Heart left ventricle (tissue), 16 donors: ENCODE measurements around the gene DCLK3. TPM values are rescaled to one million over a fixed set of nuclear protein-coding genes. Genes with fewer than 3 reads are reported as not detected.

ENCODE experiments used
- ATAC-seq, 4 donors: fragments of 200-7000 bp; cut with Tn5 transposase; one replicate each; pipeline ENCODE4 v1.9.1; 2020 to 2022; ENCODE audit warnings: moderate library complexity in 4 of 4, mild to moderate bottlenecking in 3 of 4, moderate number of reproducible peaks in 1 of 4
- DNase-seq, 5 donors: peaks; one replicate each; pipeline ENCODE4 v3.0.0-alpha.2; 2020
- H3K27ac ChIP-seq, 12 donors: fragments of 200-600 bp; sonication (generic) in 4 of 12; one replicate each; pipeline versions ENCODE4 v1.5.0 to v1.8.0; 2016 to 2022; ENCODE audit warnings: mild to moderate bottlenecking in 2 of 12
- H3K27me3 ChIP-seq, 9 donors: fragments of 200-600 bp; sonication (generic) in 2 of 9; one replicate each; pipeline versions ENCODE4 v1.5.1 to v1.8.0; 2016 to 2022; ENCODE audit warnings: mild to moderate bottlenecking in 3 of 9
- H3K36me3 ChIP-seq, 9 donors: fragments of 200-600 bp; sonication (generic) in 2 of 9; one replicate each; pipeline versions ENCODE4 v1.5.0 to v1.8.0; 2018 to 2022; ENCODE audit warnings: mild to moderate bottlenecking in 2 of 9
- H3K4me1 ChIP-seq, 12 donors: fragments of 200-600 bp; sonication (generic) in 4 of 12; one replicate each; pipeline versions ENCODE4 v1.5.0 to v1.8.0; 2016 to 2022; ENCODE audit warnings: mild to moderate bottlenecking in 3 of 12
- H3K4me3 ChIP-seq, 12 donors: fragments of 200-600 bp; sonication (generic) in 4 of 12; one replicate each; pipeline versions ENCODE4 v1.5.0 to v1.8.0; 2017 to 2022; ENCODE audit warnings: mild to moderate bottlenecking in 9 of 12, moderate library complexity in 4 of 12
- H3K9me3 ChIP-seq, 12 donors: fragments of 200-600 bp; sonication (generic) in 4 of 12; one replicate each; pipeline versions ENCODE4 v1.5.0 to v1.8.0; 2016 to 2022; ENCODE audit warnings: mild to moderate bottlenecking in 1 of 12
- CTCF ChIP-seq, 12 donors: fragments of 200-600 bp; sonication (generic) in 4 of 12; IDR thresholded peaks; one replicate each; pipeline versions ENCODE4 v1.5.0 to v1.8.0; 2018 to 2022; ENCODE audit warnings: antibody characterized with exemption in 12 of 12, mild to moderate bottlenecking in 5 of 12
- POLR2A ChIP-seq, 2 donors: fragments of 450-650 bp; IDR thresholded peaks; one replicate each; pipeline ENCODE4 v1.6.1; 2017; ENCODE audit warnings: antibody characterized with exemption in 2 of 2, mild to moderate bottlenecking in 2 of 2, moderate library complexity in 2 of 2
- WGBS, 4 donors: extraction: QIAGEN DNeasy Blood & Tissue Kit in 2 of 4; methylation state at CpG; one replicate each; pipeline versions ENCODE4 v1.1.5 to v1.1.7; 2013 to 2018; 5-methylcytosine and 5-hydroxymethylcytosine counted together
- intact Hi-C, 10 donors: fragments of 100-400 bp; cut with DNase I; formaldehyde crosslinking; loops; one replicate each; pipeline versions ENCODE4 v1.11.1 to v1.14.2; 2022
- polyA plus RNA-seq, 2 donors: library from polyadenylated mRNA; stranded (reverse); fragments of 200-250 nt; gene quantifications; one replicate each; pipeline ENCODE4 v1.2.3, GENCODE V29; 2013
- total RNA-seq, 9 donors: library from RNA; depleted of rRNA in 2 of 9; stranded (reverse); fragments of >200 nt in 2 of 9; fragmentation: NEBNext Ultra II Directional in 3 of 9; extraction: Animal tissue kit (Norgen Biotek cat#: 25700) in 3 of 9; gene quantifications; one replicate each; pipeline versions ENCODE4 v1.1.0 to v1.2.4, GENCODE V29; 2016 to 2023
- donor health status: ischemic (EF 13 %, LVEDD 7.1; RV severe dilation, severe dysfunction).
- donor health status: healthy with polysubstance abuse.
- donor health status: DM: no; HTN: yes; CAD: no.
- donor health status: DM: no; HTN: no; CAD: no.
- donor health status: ischemic (EF 25% LVEDD 6.9; RV normal size, moderate dysfunction).
- donor health status: ischemic (EF 25% LVEDD 5.7; RV mildly dilated, moderate dysfunction).
- donor health status: healthy.
- donor health status: DM: yes; HTN: yes; CAD: no.
- donor health status: ischemic (EF 35%, LVEDD 5.7; RV mildly dilated, moderate dysfunction).
- donor health status: nonischemic (EF 11% LVEDD 7.7; RV severe dilation, severe dysfunction).
- donor health status: DM: yes; HTN: yes; CAD: no.
- donor health status: PGD.
- donor health status: ischemic (EF 29% LVEDD 5.4; RV normal size, mild dysfunction).
- donor health status: nonischemic (EF 23%, LVEDD 6.1; RV moderate dilation, normal function).

The DCLK3 gene
- total and polyA plus RNA-seq, 11 donors, result 0.08 to 0.48 (median 0.15) TPM; not detected in 1

DNA sequence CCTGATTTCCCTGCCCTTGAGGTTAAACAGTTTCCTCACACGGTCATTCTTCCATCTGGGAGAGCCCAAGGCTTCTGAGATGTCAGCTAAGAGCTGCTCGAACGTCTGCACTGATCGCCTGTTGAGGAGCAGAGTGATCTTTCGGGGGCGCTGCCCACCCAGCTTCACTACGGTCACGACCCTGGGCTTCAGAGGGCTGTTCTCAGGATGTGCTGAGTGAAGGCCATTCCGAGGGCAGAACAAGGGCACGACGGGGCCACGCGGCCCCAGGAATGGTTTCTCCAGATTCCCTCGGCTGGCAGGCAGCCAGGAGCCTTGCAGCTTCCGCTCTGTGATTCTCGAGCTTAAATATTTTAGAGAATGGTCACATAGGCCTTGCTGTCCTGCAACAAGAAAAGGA, 25.7 kb downstream of the DCLK3 start:
- H3K4me1 ChIP-seq, result peaks cover 0 to 22% (median 6%) of the 10 kb centered on the region in 12 donors
- peak overlapping the region in 5 of 12 donors; percentile 4 to 57 (median 40) for H3K27ac ChIP-seq
- DNase-seq, result peak; percentile 61 to 90 (median 77)
- H3K36me3 ChIP-seq, result no peaks in the 10 kb centered on the region
- intact Hi-C loops, result loop anchor here in 3 of 10 donors (5.0 to 10.0 kb wide), 3 partner anchors 44 to 476 kb away; no protein-coding TSS in a partner anchor
- no peak overlapping the region for H3K4me3 ChIP-seq
- H3K27me3 ChIP-seq, result no peaks in the 10 kb centered on the region
- ATAC-seq, result peak; percentile 45 to 77 (median 68)
- TF ChIP-seq POLR2A (IDR thresholded peaks at IDR 0.05) (no peak), CTCF (IDR thresholded peaks at IDR 0.05) (no peak)
- no peaks in the 10 kb centered on the region for H3K9me3 ChIP-seq
- 36 to 56% (median 39%) methylated on average over 16 of the region's 16 CpGs for WGBS, 4 donors

- ATAC-seq, result no peak
- H3K27me3 ChIP-seq, result no peaks in the 10 kb centered on the region
- no peak for DNase-seq
- 69 to 85% (median 76%) methylated on average over 1 of the region's 1 CpG for WGBS, 4 donors
- intact Hi-C loops, result loop anchor here in 3 of 10 donors (5.0 to 10.0 kb wide), 3 partner anchors 46 to 478 kb away; no protein-coding TSS in a partner anchor
- TF ChIP-seq CTCF (IDR thresholded peaks at IDR 0.05) (no peak), POLR2A (IDR thresholded peaks at IDR 0.05) (no peak)
- H3K27ac ChIP-seq, result no peak overlapping the region
- H3K9me3 ChIP-seq, result no peaks in the 10 kb centered on the region
- H3K4me3 ChIP-seq, result no peak overlapping the region
- H3K36me3 ChIP-seq, result no peaks in the 10 kb centered on the region
- H3K4me1 ChIP-seq, result peaks cover 0 to 32% (median 10%) of the 10 kb centered on the region in 12 donors
Measured at GRCh38 chr3:36736301-36736700, 28.1 kb downstream of the DCLK3 start.

- Histone ChIP-seq H3K4me1 (peaks cover 0 to 32% (median 10%) of the 10 kb centered on the region in 12 donors), H3K9me3 (no peaks in the 10 kb centered on the region), H3K36me3 (no peaks in the 10 kb centered on the region), H3K27me3 (no peaks in the 10 kb centered on the region), H3K4me3 (no peak overlapping the region), H3K27ac (peak overlapping the region in 1 of 12 donors; percentile 63)
- no peak for DNase-seq
- peak in 1 of 4 donors; percentile 41 for ATAC-seq
- intact Hi-C loops, result loop anchor here in 5 of 10 donors (5.0 to 10.0 kb wide), 4 partner anchors 48 to 480 kb away; no protein-coding TSS in a partner anchor
- WGBS, 4 donors, result 83 to 100% (median 91%) methylated on average over 2 of the region's 2 CpGs
- no peak for TF ChIP-seq CTCF (IDR thresholded peaks at IDR 0.05)
- TF ChIP-seq POLR2A (IDR thresholded peaks at IDR 0.05), result no peak
Measured at GRCh38 chr3:36734742-36735141, 29.6 kb downstream of the DCLK3 start.

DNA sequence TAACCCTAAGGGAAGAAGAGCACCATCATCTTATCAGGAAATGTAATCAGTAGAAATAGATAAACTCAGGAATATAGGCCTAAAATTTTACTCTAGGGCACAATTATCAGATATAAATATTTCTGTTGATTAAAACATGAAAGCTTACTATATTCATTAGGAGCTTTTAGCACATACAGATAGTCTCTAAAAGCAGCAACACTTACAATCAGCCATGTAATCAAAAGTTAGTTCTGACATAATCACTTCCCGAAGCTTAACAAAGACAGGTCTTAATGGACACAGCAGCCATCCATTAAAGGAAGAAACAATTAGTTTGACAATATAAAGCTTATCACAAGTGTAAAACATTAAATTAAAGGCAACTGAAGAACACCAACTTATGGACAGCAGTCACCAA, 30.6 kb downstream of the DCLK3 start:
- intact Hi-C loops, result loop anchor here in 5 of 10 donors (2.0 to 10.0 kb wide), 5 partner anchors 51 to 481 kb away; no protein-coding TSS in a partner anchor
- WGBS, 4 donors, result 57 to 72% (median 62%) methylated on average over 1 of the region's 1 CpG
- peaks cover 0 to 29% (median 9%) of the 10 kb centered on the region in 12 donors for H3K4me1 ChIP-seq
- no peak overlapping the region for H3K4me3 ChIP-seq
- no peaks in the 10 kb centered on the region for H3K9me3 ChIP-seq
- H3K36me3 ChIP-seq, result no peaks in the 10 kb centered on the region
- H3K27me3 ChIP-seq, result no peaks in the 10 kb centered on the region
- DNase-seq, result no peak
- TF ChIP-seq POLR2A (IDR thresholded peaks at IDR 0.05), result no peak
- no peak for TF ChIP-seq CTCF (IDR thresholded peaks at IDR 0.05)
- no peak for ATAC-seq
- H3K27ac ChIP-seq, result peak overlapping the region in 1 of 12 donors; percentile 49
